GM23248 (cell line): ENCODE results near the gene PPP1CC. TPM values are rescaled to one million over a fixed set of nuclear protein-coding genes. Genes with fewer than 3 reads are reported as not detected.

Experiments used
- DNase-seq: peaks from one replicate; pipeline ENCODE4 v3.0.0-alpha.2; 2015
- H2AFZ ChIP-seq: fragments of 200-600 bp; sonication (generic); 2 replicates; pipeline ENCODE4 v1.6.1; 2016; ENCODE audit warnings: antibody characterized with exemption
- H3F3A ChIP-seq: fragments of 200-600 bp; sonication (generic); 2 replicates; pipeline ENCODE4 v1.6.1; 2016; ENCODE audit warnings: mild to moderate bottlenecking, antibody characterized with exemption, mixed run types; ENCODE audit not compliant: insufficient read depth
- H3K27ac ChIP-seq: fragments of 200-600 bp; sonication (generic); 2 replicates; pipeline ENCODE4 v1.5.1; 2016; ENCODE audit warnings: mild to moderate bottlenecking
- H3K27me3 ChIP-seq: fragments of 200-600 bp; sonication (generic); replicated peaks from 2 replicates; pipeline ENCODE4 v1.6.1; 2016; ENCODE audit warnings: mild to moderate bottlenecking; ENCODE audit not compliant: insufficient read depth
- H3K36me3 ChIP-seq: fragments of 200-600 bp; sonication (generic); 2 replicates; pipeline ENCODE4 v1.6.1; 2016; ENCODE audit warnings: low read depth, mild to moderate bottlenecking
- H3K4me1 ChIP-seq: fragments of 200-600 bp; sonication (generic); 2 replicates; pipeline ENCODE4 v1.6.1; 2016; ENCODE audit warnings: mild to moderate bottlenecking; ENCODE audit not compliant: insufficient read depth
- H3K4me2 ChIP-seq: fragments of 200-600 bp; sonication (generic); one replicate; pipeline ENCODE4 v1.6.1; 2016; ENCODE audit warnings: mild to moderate bottlenecking; ENCODE audit not compliant: unreplicated experiment
- H3K4me3 ChIP-seq: fragments of 200-600 bp; sonication (generic); 2 replicates; pipeline ENCODE4 v1.5.1; 2016; ENCODE audit warnings: mild to moderate bottlenecking
- H3K79me2 ChIP-seq: fragments of 200-600 bp; sonication (generic); 2 replicates; pipeline ENCODE4 v1.6.1; 2016; ENCODE audit warnings: mild to moderate bottlenecking; ENCODE audit not compliant: insufficient read depth
- H3K9ac ChIP-seq: fragments of 200-600 bp; sonication (generic); 2 replicates; pipeline ENCODE4 v1.6.1; 2016; ENCODE audit warnings: mild to moderate bottlenecking
- H3K9me2 ChIP-seq: fragments of 200-600 bp; sonication (generic); 2 replicates; pipeline ENCODE4 v1.6.1; 2016; ENCODE audit warnings: mixed run types, mild to moderate bottlenecking, moderate library complexity; ENCODE audit not compliant: insufficient read depth
- H3K9me3 ChIP-seq: fragments of 200-600 bp; sonication (generic); one replicate; pipeline ENCODE4 v1.6.1; 2017; ENCODE audit warnings: low read depth
- H4K20me1 ChIP-seq: fragments of 200-600 bp; sonication (generic); 2 replicates; pipeline ENCODE4 v1.6.0; 2016; ENCODE audit not compliant: insufficient read depth
- EZH2 ChIP-seq: fragments of 200-600 bp; sonication (generic); IDR thresholded peaks from 2 replicates; pipeline ENCODE4 v1.6.1; 2018; ENCODE audit warnings: antibody characterized with exemption, mild to moderate bottlenecking; ENCODE audit not compliant: insufficient read depth, poor library complexity, severe bottlenecking
- EZH2phosphoT487 ChIP-seq: fragments of 200-600 bp; sonication (generic); IDR thresholded peaks from 2 replicates; pipeline ENCODE4 v1.6.1; 2018; ENCODE audit warnings: antibody characterized with exemption, moderate library complexity, mild to moderate bottlenecking, low read depth; ENCODE audit not compliant: insufficient read depth
- WGBS, 2 experiments: methylation state at CpG; one replicate each; pipeline ENCODE4 v1.1.6; 2015 to 2017; ENCODE audit warnings: low lambda C conversion rate in 2 of 2, low coverage in 1 of 2; ENCODE audit errors: missing lambda C conversion rate in 2 of 2; 5-methylcytosine and 5-hydroxymethylcytosine counted together
- in situ Hi-C: fragments of 300-500 bp; cut with MboI; formaldehyde crosslinking; loops from 2 replicates; pipeline ENCODE4 v1.15.0; 2020
- polyA plus RNA-seq: library from polyadenylated mRNA; unstranded; fragments of >200 nt; fragmentation: Nextera tagmentation; extraction: Ambion mirVana; gene quantifications from 2 replicates; pipeline ENCODE4 v1.2.1, GENCODE V29; 2016
- total RNA-seq: library from RNA; depleted of rRNA; stranded (reverse); fragments of >200 nt; shearing (Covaris generic); gene quantifications from 2 replicates; pipeline ENCODE4 v1.2.3, GENCODE V29; 2014

The PPP1CC gene
- total and polyA plus RNA-seq, 2 experiments from 2014 or later = 37.4 to 110 TPM

DNA sequence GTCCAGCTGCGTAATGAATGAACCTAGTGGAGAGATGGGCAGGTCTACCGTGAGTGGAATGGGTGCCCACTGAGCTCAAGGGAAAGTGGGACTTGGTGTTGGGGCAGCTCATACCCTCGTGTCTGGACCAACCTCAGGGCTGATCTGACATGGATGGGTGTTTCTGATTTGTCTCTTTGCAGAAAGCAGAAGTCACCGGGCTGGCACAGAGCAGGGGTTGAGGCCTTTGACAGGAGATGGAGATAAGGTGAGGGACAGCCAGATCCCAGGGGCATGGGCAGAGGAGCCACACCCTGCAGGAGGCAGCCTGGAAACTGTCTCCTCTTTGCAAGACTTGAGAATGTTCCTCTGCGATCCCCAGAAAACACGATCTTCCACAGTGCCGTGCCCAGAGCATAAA, 20.9 kb upstream of the PPP1CC start:
- DNase-seq = no peak
- Histone ChIP-seq H3K36me3 (no peaks in the 10 kb centered on the region), H3K27me3 (no peaks in the 10 kb centered on the region), H3K4me2 (no peak overlapping the region), H3F3A (no peaks in the 10 kb centered on the region), H2AFZ (no peak overlapping the region), H3K4me3 (no peak overlapping the region), H4K20me1 (no peaks in the 10 kb centered on the region), H3K4me1 (no peaks in the 10 kb centered on the region), H3K9ac (no peak overlapping the region), H3K79me2 (no peaks in the 10 kb centered on the region), H3K27ac (no peak overlapping the region), H3K9me3 (no peaks in the 10 kb centered on the region), H3K9me2 (no peaks in the 10 kb centered on the region)
- in situ Hi-C loops = no loop called here
- 62 to 76% methylated on average over 7 of the region's 7 CpGs for WGBS, 2 experiments
- TF ChIP-seq EZH2 (no peak), EZH2phosphoT487 (no peak)

DNA sequence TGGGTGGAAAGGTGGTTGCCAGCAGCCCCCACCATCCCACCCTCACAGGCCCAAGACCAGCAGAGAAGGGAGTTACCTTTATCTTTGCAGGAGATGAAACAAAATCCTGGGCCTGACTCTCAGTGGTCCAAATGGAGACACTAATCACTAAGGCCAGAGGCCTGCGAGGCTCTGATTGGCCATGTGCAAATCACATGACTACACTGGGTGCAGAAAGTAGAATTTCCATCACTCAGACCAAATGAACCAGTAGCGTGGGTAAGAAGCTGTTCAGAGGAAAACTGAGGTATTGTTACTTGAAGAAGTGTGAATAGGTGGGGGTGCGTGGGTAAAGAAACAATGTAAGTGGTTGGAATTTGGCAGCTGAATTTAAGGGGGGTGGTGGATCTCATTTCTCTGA, 20.2 kb upstream of the PPP1CC start:
- WGBS, 2 experiments = 81 to 91% methylated on average over 3 of the region's 3 CpGs
- H3K9ac ChIP-seq = no peak overlapping the region

DNA sequence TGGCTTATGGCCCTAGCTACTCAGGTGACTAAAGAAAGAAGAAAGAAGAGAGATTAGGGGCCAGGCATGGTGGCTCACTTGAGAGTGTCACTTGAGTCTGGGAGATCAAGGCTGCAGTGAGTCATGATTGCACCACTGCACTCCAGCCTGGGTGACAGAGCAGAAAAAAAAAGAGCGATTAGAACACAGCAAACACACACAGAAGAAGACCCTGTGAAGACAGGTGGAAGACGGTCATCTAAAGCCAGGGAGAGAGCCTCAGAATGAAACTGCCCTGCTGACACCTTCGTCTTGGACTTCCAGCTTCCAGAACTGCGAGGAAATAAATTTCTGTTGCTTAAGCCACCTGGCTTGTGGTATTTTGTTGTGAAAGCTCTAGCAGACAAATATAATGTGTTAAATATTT, 17.5 kb upstream of the PPP1CC start:
- Histone ChIP-seq H3K9me3 (no peaks in the 10 kb centered on the region), H2AFZ (no peak overlapping the region), H3K27me3 (no peaks in the 10 kb centered on the region), H3K9me2 (no peaks in the 10 kb centered on the region), H3K36me3 (no peaks in the 10 kb centered on the region), H3K4me1 (no peaks in the 10 kb centered on the region), H3K27ac (no peak overlapping the region), H3K4me3 (no peak overlapping the region), H3F3A (no peaks in the 10 kb centered on the region), H3K9ac (no peak overlapping the region), H3K79me2 (no peaks in the 10 kb centered on the region), H3K4me2 (no peak overlapping the region), H4K20me1 (no peaks in the 10 kb centered on the region)
- WGBS, 2 experiments = 91 to 92% methylated on average over 4 of the region's 4 CpGs
- in situ Hi-C loops = no loop called here
- no peak for DNase-seq
- TF ChIP-seq EZH2 = no peak
- no peak for TF ChIP-seq EZH2phosphoT487

More for the DNA sequence above, 20.2 kb upstream of the PPP1CC start:
- H3K4me3 ChIP-seq = no peak overlapping the region
- in situ Hi-C loops = no loop called here
- H3K27ac ChIP-seq = no peak overlapping the region
- no peaks in the 10 kb centered on the region for H3K9me2 ChIP-seq
- H3K36me3 ChIP-seq = no peaks in the 10 kb centered on the region
- no peaks in the 10 kb centered on the region for H3K9me3 ChIP-seq
- H2AFZ ChIP-seq = no peak overlapping the region
- no peak overlapping the region for H3K4me2 ChIP-seq
- no peaks in the 10 kb centered on the region for H3K4me1 ChIP-seq
- H3K27me3 ChIP-seq = no peaks in the 10 kb centered on the region
- no peak for DNase-seq
- H3K79me2 ChIP-seq = no peaks in the 10 kb centered on the region
- H4K20me1 ChIP-seq = no peaks in the 10 kb centered on the region
- no peaks in the 10 kb centered on the region for H3F3A ChIP-seq
- TF ChIP-seq EZH2phosphoT487 = no peak
- TF ChIP-seq EZH2 = no peak

DNA sequence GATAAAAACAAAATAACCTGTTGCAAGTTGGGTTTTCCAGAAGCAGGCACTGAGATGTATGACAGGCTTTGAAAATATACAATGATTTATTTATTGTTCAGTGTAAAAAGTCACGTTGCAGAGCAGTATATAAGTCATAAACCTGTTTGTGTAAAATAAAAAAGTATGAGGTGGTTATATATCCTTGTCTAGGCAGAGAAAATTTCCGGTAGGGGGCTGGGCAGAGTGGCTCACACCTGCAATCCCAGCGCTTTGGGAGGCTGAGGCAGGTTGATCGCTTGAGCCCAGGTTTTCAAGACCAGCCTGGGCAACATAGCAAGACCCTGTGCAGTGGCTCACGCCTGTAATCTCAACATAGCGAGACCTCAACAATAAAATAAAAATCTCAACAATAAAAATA, 16.2 kb upstream of the PPP1CC start:
- Histone ChIP-seq H3K27me3 (no peaks in the 10 kb centered on the region), H3K36me3 (no peaks in the 10 kb centered on the region), H3F3A (no peaks in the 10 kb centered on the region), H3K4me2 (no peak overlapping the region), H3K9me3 (no peaks in the 10 kb centered on the region), H2AFZ (no peak overlapping the region), H4K20me1 (no peaks in the 10 kb centered on the region), H3K4me1 (no peaks in the 10 kb centered on the region), H3K9me2 (no peaks in the 10 kb centered on the region), H3K27ac (no peak overlapping the region), H3K9ac (no peak overlapping the region), H3K4me3 (no peak overlapping the region), H3K79me2 (no peaks in the 10 kb centered on the region)
- no peak for DNase-seq
- TF ChIP-seq EZH2phosphoT487 = no peak
- TF ChIP-seq EZH2 = no peak
- in situ Hi-C loops = no loop called here
- 77 to 80% methylated on average over 6 of the region's 6 CpGs for WGBS, 2 experiments

DNA sequence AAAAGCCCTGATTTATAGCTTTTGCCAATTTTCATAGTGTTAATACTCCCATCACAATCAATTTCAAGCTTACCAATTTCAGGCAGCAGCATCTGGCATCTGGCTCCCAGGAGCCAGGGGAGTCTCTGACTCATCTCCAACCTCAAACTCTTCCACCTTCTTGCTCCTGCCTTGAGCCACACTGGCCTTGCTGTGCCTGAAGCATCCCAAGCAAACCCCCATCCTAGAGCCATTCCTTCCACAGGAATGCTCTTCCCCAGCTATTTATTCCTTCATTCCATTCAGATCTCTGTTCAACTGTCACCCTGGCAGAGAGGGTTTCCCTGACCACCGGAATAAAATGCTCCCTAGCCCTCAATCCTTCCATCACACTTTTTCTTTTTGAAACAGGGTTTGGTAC, 13.9 kb upstream of the PPP1CC start:
- Histone ChIP-seq H3K9ac (no peak overlapping the region), H3K4me1 (no peaks in the 10 kb centered on the region), H3K9me2 (no peaks in the 10 kb centered on the region), H3K4me2 (no peak overlapping the region), H3F3A (0 out of 2 replicates have a peak, but pooled peaks cover under 1% of the 10 kb centered on the region), H2AFZ (no peak overlapping the region), H3K27me3 (no peaks in the 10 kb centered on the region), H3K27ac (no peak overlapping the region), H3K36me3 (no peaks in the 10 kb centered on the region), H3K9me3 (no peaks in the 10 kb centered on the region), H3K79me2 (no peaks in the 10 kb centered on the region), H3K4me3 (no peak overlapping the region), H4K20me1 (no peaks in the 10 kb centered on the region)
- TF ChIP-seq EZH2 (no peak), EZH2phosphoT487 (no peak)
- peak; percentile 43 for DNase-seq
- 81 to 83% methylated on average over 1 of the region's 1 CpG for WGBS, 2 experiments
- in situ Hi-C loops = no loop called here
